Breast epithelium (tissue), 3 donors: ENCODE results near the gene DUS1L.

Source experiments
- CTCF ChIP-seq, 3 donors: fragments of 450-650 bp; IDR thresholded peaks; one replicate each; pipeline ENCODE4 v1.5.1; 2016 to 2017; ENCODE audit warnings: antibody characterized with exemption in 3 of 3, mild to moderate bottlenecking in 3 of 3, moderate library complexity in 3 of 3
- POLR2A ChIP-seq: fragments of 450-650 bp; IDR thresholded peaks from one replicate; pipeline ENCODE4 v1.6.1; 2016; ENCODE audit warnings: antibody characterized with exemption, mild to moderate bottlenecking, moderate library complexity

GRCh38 chr17:82014971-82015310, 50.7 kb downstream of the DUS1L start:
- TF ChIP-seq CTCF (IDR thresholded peaks at IDR 0.05) (no peak), POLR2A (no peak)
